ENCODE results near the gene MAP2K6. TPM values are rescaled to one million over a fixed set of nuclear protein-coding genes. Genes with fewer than 3 reads are reported as not detected.

The MAP2K6 gene
- total and polyA plus RNA-seq, 10 donors = 3.4 to 36.3 (median 10.2) TPM

DNA sequence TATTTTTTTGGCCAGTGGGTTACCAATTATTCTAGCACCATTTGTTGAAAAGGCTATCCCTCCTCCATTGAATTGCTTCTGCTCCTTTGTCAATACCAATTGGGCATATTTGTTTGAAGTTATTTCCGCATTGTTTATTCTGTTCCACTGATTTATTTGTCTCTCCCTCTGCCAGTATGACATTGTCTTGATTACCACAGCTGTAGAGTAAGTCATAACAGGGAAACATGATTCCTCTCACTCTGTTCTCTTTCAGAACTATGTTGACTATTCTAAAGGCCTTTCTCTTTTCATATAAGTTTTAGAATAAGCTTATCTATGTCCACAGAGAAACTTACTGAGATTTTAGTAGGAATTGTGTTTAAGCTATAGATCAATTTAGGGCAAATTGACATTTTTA is 94.3 kb downstream of the MAP2K6 start:
- 92 to 100% (median 97%) methylated on average over 1 of the region's 1 CpG for WGBS, 5 donors
- DNase-seq = no peak
- H3K36me3 ChIP-seq = peaks cover 0 to 58% (median 0%) of the 10 kb centered on the region in 6 donors
- TF ChIP-seq POLR2A (IDR thresholded peaks at IDR 0.05) = no peak
- TF ChIP-seq, protein P1, sequence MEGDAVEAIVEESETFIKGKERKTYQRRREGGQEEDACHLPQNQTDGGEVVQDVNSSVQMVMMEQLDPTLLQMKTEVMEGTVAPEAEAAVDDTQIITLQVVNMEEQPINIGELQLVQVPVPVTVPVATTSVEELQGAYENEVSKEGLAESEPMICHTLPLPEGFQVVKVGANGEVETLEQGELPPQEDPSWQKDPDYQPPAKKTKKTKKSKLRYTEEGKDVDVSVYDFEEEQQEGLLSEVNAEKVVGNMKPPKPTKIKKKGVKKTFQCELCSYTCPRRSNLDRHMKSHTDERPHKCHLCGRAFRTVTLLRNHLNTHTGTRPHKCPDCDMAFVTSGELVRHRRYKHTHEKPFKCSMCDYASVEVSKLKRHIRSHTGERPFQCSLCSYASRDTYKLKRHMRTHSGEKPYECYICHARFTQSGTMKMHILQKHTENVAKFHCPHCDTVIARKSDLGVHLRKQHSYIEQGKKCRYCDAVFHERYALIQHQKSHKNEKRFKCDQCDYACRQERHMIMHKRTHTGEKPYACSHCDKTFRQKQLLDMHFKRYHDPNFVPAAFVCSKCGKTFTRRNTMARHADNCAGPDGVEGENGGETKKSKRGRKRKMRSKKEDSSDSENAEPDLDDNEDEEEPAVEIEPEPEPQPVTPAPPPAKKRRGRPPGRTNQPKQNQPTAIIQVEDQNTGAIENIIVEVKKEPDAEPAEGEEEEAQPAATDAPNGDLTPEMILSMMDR (IDR thresholded peaks at IDR 0.05 in 8 of 11, conservative IDR thresholded peaks at IDR 0.05 in 3 of 11) = no peak
- H3K27ac ChIP-seq = no peak overlapping the region
- intact Hi-C loops (cut with DNase I; ENCODE audit: low total_unique reads) = no loop called here
- H3K27me3 ChIP-seq (replicated peaks in 1 of 7) = no peaks in the 10 kb centered on the region
- H3K4me3 ChIP-seq = no peak overlapping the region
- H3K9me3 ChIP-seq = peaks cover 0 to 4% (median 0%) of the 10 kb centered on the region in 8 donors
- H3K4me1 ChIP-seq = peaks cover 0 to 22% (median 6%) of the 10 kb centered on the region in 6 donors

DNA sequence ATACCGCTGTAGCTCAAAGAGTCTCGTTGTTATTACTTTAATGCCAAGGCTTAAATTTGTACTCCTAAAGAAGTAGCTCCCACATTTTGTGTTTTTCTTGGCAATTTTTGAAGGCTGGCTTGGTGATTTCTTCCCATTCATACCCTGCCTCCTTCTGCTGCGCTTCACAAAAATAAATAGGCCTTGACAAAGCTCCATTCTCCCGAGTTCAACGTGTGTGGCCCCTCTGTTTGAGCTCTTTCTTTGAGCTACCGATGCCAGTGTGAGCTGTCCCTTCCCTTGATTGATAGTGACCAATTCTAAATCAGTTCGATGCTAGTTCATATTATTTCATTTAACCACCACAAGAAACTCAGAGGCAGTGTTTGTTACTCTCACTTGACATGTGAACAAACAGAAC is 96.8 kb downstream of the MAP2K6 start:
- peaks cover 0 to 59% (median 0%) of the 10 kb centered on the region in 6 donors for H3K36me3 ChIP-seq
- H3K4me3 ChIP-seq = no peak overlapping the region
- DNase-seq = no peak
- H3K4me1 ChIP-seq = peaks cover 0 to 3% (median 0%) of the 10 kb centered on the region in 6 donors
- TF ChIP-seq, protein P1 (IDR thresholded peaks at IDR 0.05 in 8 of 11, conservative IDR thresholded peaks at IDR 0.05 in 3 of 11) = no peak
- TF ChIP-seq POLR2A (IDR thresholded peaks at IDR 0.05) (no peak), POLR2AphosphoS5 (IDR thresholded peaks at IDR 0.05) (no peak)
- H3K9me3 ChIP-seq = peaks cover 0 to 4% (median 0%) of the 10 kb centered on the region in 8 donors
- H3K27me3 ChIP-seq (replicated peaks in 1 of 7) = no peaks in the 10 kb centered on the region
- intact Hi-C loops (cut with DNase I; ENCODE audit: low total_unique reads) = no loop called here
- WGBS, 5 donors = 89 to 98% (median 93%) methylated on average over 7 of the region's 7 CpGs
- no peak overlapping the region for H3K27ac ChIP-seq

DNA sequence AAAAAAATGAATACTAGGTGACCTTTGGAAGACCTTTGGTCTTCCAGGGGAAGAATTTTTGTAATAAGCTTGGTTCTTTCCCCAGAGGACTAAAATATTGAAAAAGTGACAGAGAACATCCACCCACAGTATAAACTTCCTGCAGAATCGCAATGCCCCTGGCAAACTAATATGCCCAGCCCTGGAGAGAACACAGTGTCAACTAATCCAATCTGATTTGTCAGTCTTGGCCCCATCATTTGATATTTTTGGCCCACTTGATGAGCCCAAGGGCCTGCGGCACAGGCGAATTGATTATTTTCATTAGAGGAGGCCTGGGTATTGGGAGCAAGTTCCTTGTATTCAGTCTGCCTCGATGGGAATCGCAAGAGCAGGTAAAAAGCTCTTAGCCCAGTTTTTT is 98.4 kb downstream of the MAP2K6 start:
- 83 to 94% (median 89%) methylated on average over 5 of the region's 5 CpGs for WGBS, 5 donors
- H3K27ac ChIP-seq = no peak overlapping the region
- H3K4me1 ChIP-seq = peaks cover 0 to 16% (median 0%) of the 10 kb centered on the region in 6 donors
- peaks cover 0 to 63% (median 4%) of the 10 kb centered on the region in 6 donors for H3K36me3 ChIP-seq
- intact Hi-C loops (cut with DNase I; ENCODE audit: low total_unique reads) = no loop called here
- no peak for DNase-seq
- H3K27me3 ChIP-seq (replicated peaks in 1 of 7) = no peaks in the 10 kb centered on the region
- H3K9me3 ChIP-seq = peaks cover 0 to 4% (median 0%) of the 10 kb centered on the region in 8 donors
- TF ChIP-seq POLR2AphosphoS5 (IDR thresholded peaks at IDR 0.05) (no peak), POLR2A (IDR thresholded peaks at IDR 0.05) (no peak)
- TF ChIP-seq, protein P1 (IDR thresholded peaks at IDR 0.05 in 8 of 11, conservative IDR thresholded peaks at IDR 0.05 in 3 of 11) = no peak
- no peak overlapping the region for H3K4me3 ChIP-seq

DNA sequence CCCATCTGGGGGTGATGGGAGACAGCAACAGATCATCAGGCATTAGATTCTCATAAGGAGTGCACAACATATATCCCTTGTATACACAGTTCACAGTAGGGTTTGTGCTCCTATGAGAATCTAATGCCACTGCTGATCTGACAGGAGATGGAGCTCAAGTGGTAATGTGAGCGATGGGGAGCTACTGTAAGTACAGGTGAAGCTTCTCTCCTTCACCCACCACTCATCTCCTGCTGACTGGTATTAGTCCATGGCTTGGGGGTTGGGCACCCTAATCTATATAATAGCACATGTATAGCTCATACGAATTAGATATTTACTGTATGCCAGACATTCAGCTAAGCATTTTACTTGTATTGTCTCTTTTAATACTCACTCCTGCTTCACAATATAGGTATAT is 101.7 kb downstream of the MAP2K6 start:
- no peaks in the 10 kb centered on the region for H3K9me3 ChIP-seq
- intact Hi-C loops (cut with DNase I; ENCODE audit: low total_unique reads) = no loop called here
- H3K4me3 ChIP-seq = no peak overlapping the region
- H3K27me3 ChIP-seq (replicated peaks in 1 of 7) = no peaks in the 10 kb centered on the region
- 91 to 96% (median 95%) methylated on average over 2 of the region's 2 CpGs for WGBS, 5 donors
- peaks cover 0 to 87% (median 34%) of the 10 kb centered on the region in 6 donors for H3K36me3 ChIP-seq
- TF ChIP-seq POLR2AphosphoS5 (IDR thresholded peaks at IDR 0.05) (no peak), POLR2A (IDR thresholded peaks at IDR 0.05) (no peak)
- TF ChIP-seq, protein P1 (IDR thresholded peaks at IDR 0.05 in 8 of 11, conservative IDR thresholded peaks at IDR 0.05 in 3 of 11) = no peak
- no peak for DNase-seq
- H3K27ac ChIP-seq = no peak overlapping the region
- peaks cover 0 to 16% (median 0%) of the 10 kb centered on the region in 6 donors for H3K4me1 ChIP-seq

All from spleen (tissue), 11 donors.